Upper lobe of left lung (tissue), 6 donors: ENCODE measurements around the gene SUCLG1. TPM values are rescaled to one million over a fixed set of nuclear protein-coding genes. Genes with fewer than 3 reads are reported as not detected.
A peak's percentile ranks its signal among the peaks of the same experiment; 100 is the strongest.

Experiments used
- ATAC-seq, 2 donors: fragments of 200-7000 bp; cut with Tn5 transposase; one replicate each; pipeline ENCODE4 v1.9.1; 2022; ENCODE audit warnings: mild to moderate bottlenecking in 2 of 2, moderate library complexity in 2 of 2; ENCODE audit not compliant: low FRiP score in 2 of 2
- DNase-seq, 2 donors: peaks; one replicate each; pipeline ENCODE4 v3.0.0-alpha.2; 2019 to 2020
- H3K27ac ChIP-seq, 4 donors: fragments of 200-600 bp; sonication (generic); one replicate each; pipeline ENCODE4 v1.5.1; 2016 to 2019
- H3K27me3 ChIP-seq, 4 donors: fragments of 200-600 bp; sonication (generic); one replicate each; pipeline ENCODE4 v1.5.1; 2017 to 2019
- H3K36me3 ChIP-seq, 4 donors: fragments of 200-600 bp; sonication (generic); one replicate each; pipeline ENCODE4 v1.5.1; 2016 to 2019
- H3K4me1 ChIP-seq, 4 donors: fragments of 200-600 bp; sonication (generic); one replicate each; pipeline ENCODE4 v1.5.1; 2018 to 2019
- H3K4me3 ChIP-seq, 4 donors: fragments of 200-600 bp; sonication (generic); one replicate each; pipeline ENCODE4 v1.5.1; 2017 to 2019; ENCODE audit warnings: mild to moderate bottlenecking in 2 of 4, moderate library complexity in 1 of 4
- H3K9me3 ChIP-seq, 4 donors: fragments of 200-600 bp; sonication (generic); one replicate each; pipeline ENCODE4 v1.5.1; 2018 to 2019
- CTCF ChIP-seq, 6 experiments: fragments of 450-650 bp in 4 of 6; fragments of 200-600 bp in 2 of 6; sonication (generic) in 2 of 6; IDR thresholded peaks; one replicate each; pipeline ENCODE4 v1.5.1; 2016 to 2019; ENCODE audit warnings: antibody characterized with exemption in 6 of 6
- EP300 ChIP-seq, 4 donors: sonication (generic); formaldehyde crosslinking; IDR thresholded peaks; one replicate each; pipeline ENCODE4 v1.5.1; 2017; ENCODE audit warnings: antibody characterized with exemption in 4 of 4, control low read depth in 2 of 4
- POLR2A ChIP-seq, 4 donors: fragments of 450-650 bp; IDR thresholded peaks; one replicate each; pipeline ENCODE4 v1.5.1; 2016 to 2017; ENCODE audit warnings: antibody characterized with exemption in 4 of 4, mild to moderate bottlenecking in 2 of 4
- POLR2AphosphoS5 ChIP-seq, 2 donors: sonication (generic); formaldehyde crosslinking; IDR thresholded peaks; one replicate each; pipeline ENCODE4 v1.5.1; 2017; ENCODE audit warnings: antibody characterized with exemption in 2 of 2
- WGBS, 2 donors: methylation state at CpG; one replicate each; pipeline ENCODE4 v1.1.5; 2017 to 2018; 5-methylcytosine and 5-hydroxymethylcytosine counted together
- total RNA-seq, 6 donors: library from RNA; depleted of rRNA in 4 of 6; stranded (reverse); fragments of >200 nt in 4 of 6; gene quantifications; one replicate each; pipeline versions ENCODE4 v1.1.0 to v1.2.1, GENCODE V29; 2016 to 2021
- donor health status: DM: no; HTN: no; CAD: no; lungs with moderate emphysema.
- donor health status: DM: no; HTN: yes; CAD: no; lungs with severe emphysema.

SUCLG1 gene
- total RNA-seq, 6 donors from 2014 or later = 25.6 to 80.4 (median 55.3) TPM

GRCh38 chr2:84482603-84483002 is 23.5 kb upstream of the SUCLG1 start:
- WGBS, 2 donors = 48 to 56% methylated on average over 3 of the region's 3 CpGs
- H3K27ac ChIP-seq = no peak overlapping the region
- H3K4me3 ChIP-seq = no peak overlapping the region
- H3K4me1 ChIP-seq = peaks cover 0 to 6% (median 5%) of the 10 kb centered on the region in 4 donors
- ATAC-seq = no peak
- H3K36me3 ChIP-seq = no peaks in the 10 kb centered on the region
- H3K27me3 ChIP-seq = no peaks in the 10 kb centered on the region
- TF ChIP-seq EP300 (IDR thresholded peaks at IDR 0.05) (no peak), CTCF (IDR thresholded peaks at IDR 0.05) (no peak), POLR2AphosphoS5 (IDR thresholded peaks at IDR 0.05) (no peak), POLR2A (IDR thresholded peaks at IDR 0.05) (no peak)
- H3K9me3 ChIP-seq = peaks cover 0 to under 1% (median 0%) of the 10 kb centered on the region in 4 donors
- no peak for DNase-seq

DNA sequence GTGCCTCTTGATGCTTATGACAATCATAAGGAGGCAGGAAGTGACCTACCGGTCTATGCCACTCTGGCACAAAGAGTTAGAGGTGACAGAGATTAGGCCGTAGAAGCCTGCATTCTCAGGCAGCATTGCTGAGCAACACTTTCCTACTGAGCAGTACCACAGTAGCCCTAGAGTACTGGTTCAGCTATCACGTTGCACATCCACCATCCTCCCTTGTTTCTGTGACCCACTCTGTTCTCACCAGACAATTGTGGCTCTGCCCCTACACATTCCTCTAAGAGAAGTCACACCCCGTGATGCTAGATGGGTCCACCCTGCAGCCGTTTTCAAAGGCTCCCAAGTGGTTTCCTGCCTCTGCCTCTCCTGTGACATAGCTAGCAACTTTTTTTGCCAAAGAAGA is 22.6 kb upstream of the SUCLG1 start:
- H3K27ac ChIP-seq = no peak overlapping the region
- H3K9me3 ChIP-seq = peaks cover 0 to 8% (median 5%) of the 10 kb centered on the region in 4 donors
- TF ChIP-seq EP300 (IDR thresholded peaks at IDR 0.05) (no peak), POLR2A (IDR thresholded peaks at IDR 0.05) (no peak), POLR2AphosphoS5 (IDR thresholded peaks at IDR 0.05) (no peak), CTCF (IDR thresholded peaks at IDR 0.05) (no peak)
- no peak for DNase-seq
- 50 to 61% methylated on average over 5 of the region's 5 CpGs for WGBS, 2 donors
- H3K36me3 ChIP-seq = no peaks in the 10 kb centered on the region
- peak in 1 of 2 donors; percentile 49 for ATAC-seq
- peaks cover 0 to 2% (median 2%) of the 10 kb centered on the region in 4 donors for H3K4me1 ChIP-seq
- H3K27me3 ChIP-seq = no peaks in the 10 kb centered on the region
- H3K4me3 ChIP-seq = no peak overlapping the region

- TF ChIP-seq EP300 (IDR thresholded peaks at IDR 0.05) = no peak
- TF ChIP-seq POLR2A (IDR thresholded peaks at IDR 0.05) = no peak
- no peak for TF ChIP-seq CTCF (IDR thresholded peaks at IDR 0.05)
- no peak for TF ChIP-seq POLR2AphosphoS5 (IDR thresholded peaks at IDR 0.05)
- H3K36me3 ChIP-seq = no peaks in the 10 kb centered on the region
- H3K27ac ChIP-seq = no peak overlapping the region
- H3K4me1 ChIP-seq = peaks cover 0 to 7% (median 0%) of the 10 kb centered on the region in 4 donors
- ATAC-seq (no peak), DNase-seq (no peak)
- no peak overlapping the region for H3K4me3 ChIP-seq
- 90 to 93% methylated on average over 3 of the region's 3 CpGs for WGBS, 2 donors
- H3K9me3 ChIP-seq = peaks cover 0 to 11% (median 6%) of the 10 kb centered on the region in 4 donors
- H3K27me3 ChIP-seq = no peaks in the 10 kb centered on the region
Observed at GRCh38 chr2:84478867-84479266, 19.8 kb upstream of the SUCLG1 start.

GRCh38 chr2:84477886-84478285 is 18.8 kb upstream of the SUCLG1 start:
- ATAC-seq = no peak
- Histone ChIP-seq H3K27me3 (no peaks in the 10 kb centered on the region), H3K9me3 (peaks cover 0 to 11% (median 6%) of the 10 kb centered on the region in 4 donors), H3K36me3 (no peaks in the 10 kb centered on the region), H3K27ac (no peak overlapping the region), H3K4me3 (no peak overlapping the region), H3K4me1 (peaks cover 0 to 11% (median 1%) of the 10 kb centered on the region in 4 donors)
- 91 to 92% methylated on average over 1 of the region's 1 CpG for WGBS, 2 donors
- no peak for DNase-seq
- TF ChIP-seq EP300 (IDR thresholded peaks at IDR 0.05) (no peak), CTCF (IDR thresholded peaks at IDR 0.05) (no peak), POLR2AphosphoS5 (IDR thresholded peaks at IDR 0.05) (no peak), POLR2A (IDR thresholded peaks at IDR 0.05) (no peak)

- ATAC-seq = no peak
- peak in 1 of 2 donors; percentile 35 for DNase-seq
- Histone ChIP-seq H3K4me1 (peaks cover 0 to 11% (median 1%) of the 10 kb centered on the region in 4 donors), H3K27ac (no peak overlapping the region), H3K36me3 (no peaks in the 10 kb centered on the region), H3K27me3 (no peaks in the 10 kb centered on the region), H3K9me3 (peaks cover 0 to 11% (median 8%) of the 10 kb centered on the region in 4 donors), H3K4me3 (no peak overlapping the region)
- TF ChIP-seq EP300 (IDR thresholded peaks at IDR 0.05) (no peak), POLR2A (IDR thresholded peaks at IDR 0.05) (no peak), POLR2AphosphoS5 (IDR thresholded peaks at IDR 0.05) (no peak), CTCF (IDR thresholded peaks at IDR 0.05) (no peak)
- WGBS, 2 donors = 56 to 60% methylated on average over 4 of the region's 4 CpGs
Observed at GRCh38 chr2:84474176-84474575, 15.1 kb upstream of the SUCLG1 start.
